ENCODE data around the gene SIRPA.

Gene SIRPA

DNA sequence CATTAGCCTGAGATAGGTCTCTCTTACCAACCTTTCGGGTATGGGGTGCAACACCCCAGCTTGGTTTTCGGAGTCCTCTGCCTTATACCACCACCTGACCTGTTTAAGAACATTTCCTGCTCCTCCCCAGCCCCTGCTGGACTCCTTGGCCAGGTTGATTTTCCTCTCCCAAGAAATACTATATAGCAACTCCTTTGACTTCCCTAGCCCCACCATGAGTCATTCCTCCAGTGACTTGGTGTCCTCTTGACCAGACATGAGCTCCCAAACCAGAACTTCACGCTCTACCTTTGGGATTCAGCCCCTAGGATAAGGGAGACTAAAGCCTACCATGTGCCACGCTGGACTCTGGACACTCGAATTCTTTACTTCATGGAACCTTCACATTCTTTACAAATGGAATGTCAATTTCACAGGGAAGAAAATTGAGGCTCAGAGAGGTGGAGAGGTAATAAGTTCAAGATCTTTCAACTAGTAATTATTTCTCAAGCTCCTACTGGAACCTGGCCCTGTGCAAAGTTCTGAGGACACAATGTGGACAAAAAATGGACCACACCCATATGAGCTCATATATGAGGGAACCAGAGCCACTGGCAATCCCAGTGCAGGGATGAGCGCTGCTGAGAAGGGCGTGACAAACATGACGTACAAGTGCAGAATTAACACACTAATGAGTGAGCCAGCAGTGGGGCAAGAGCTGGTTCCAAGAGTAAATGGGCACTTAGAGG is 48.2 kb downstream of the SIRPA start:
- no peak for TF ChIP-seq ZFX (IDR thresholded peaks at IDR 0.05; ENCODE audit: borderline replicate concordance)
- TF ChIP-seq, protein P1, sequence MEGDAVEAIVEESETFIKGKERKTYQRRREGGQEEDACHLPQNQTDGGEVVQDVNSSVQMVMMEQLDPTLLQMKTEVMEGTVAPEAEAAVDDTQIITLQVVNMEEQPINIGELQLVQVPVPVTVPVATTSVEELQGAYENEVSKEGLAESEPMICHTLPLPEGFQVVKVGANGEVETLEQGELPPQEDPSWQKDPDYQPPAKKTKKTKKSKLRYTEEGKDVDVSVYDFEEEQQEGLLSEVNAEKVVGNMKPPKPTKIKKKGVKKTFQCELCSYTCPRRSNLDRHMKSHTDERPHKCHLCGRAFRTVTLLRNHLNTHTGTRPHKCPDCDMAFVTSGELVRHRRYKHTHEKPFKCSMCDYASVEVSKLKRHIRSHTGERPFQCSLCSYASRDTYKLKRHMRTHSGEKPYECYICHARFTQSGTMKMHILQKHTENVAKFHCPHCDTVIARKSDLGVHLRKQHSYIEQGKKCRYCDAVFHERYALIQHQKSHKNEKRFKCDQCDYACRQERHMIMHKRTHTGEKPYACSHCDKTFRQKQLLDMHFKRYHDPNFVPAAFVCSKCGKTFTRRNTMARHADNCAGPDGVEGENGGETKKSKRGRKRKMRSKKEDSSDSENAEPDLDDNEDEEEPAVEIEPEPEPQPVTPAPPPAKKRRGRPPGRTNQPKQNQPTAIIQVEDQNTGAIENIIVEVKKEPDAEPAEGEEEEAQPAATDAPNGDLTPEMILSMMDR (IDR thresholded peaks at IDR 0.05), result no peak
- H3K27ac ChIP-seq, result no peak overlapping the region

DNA sequence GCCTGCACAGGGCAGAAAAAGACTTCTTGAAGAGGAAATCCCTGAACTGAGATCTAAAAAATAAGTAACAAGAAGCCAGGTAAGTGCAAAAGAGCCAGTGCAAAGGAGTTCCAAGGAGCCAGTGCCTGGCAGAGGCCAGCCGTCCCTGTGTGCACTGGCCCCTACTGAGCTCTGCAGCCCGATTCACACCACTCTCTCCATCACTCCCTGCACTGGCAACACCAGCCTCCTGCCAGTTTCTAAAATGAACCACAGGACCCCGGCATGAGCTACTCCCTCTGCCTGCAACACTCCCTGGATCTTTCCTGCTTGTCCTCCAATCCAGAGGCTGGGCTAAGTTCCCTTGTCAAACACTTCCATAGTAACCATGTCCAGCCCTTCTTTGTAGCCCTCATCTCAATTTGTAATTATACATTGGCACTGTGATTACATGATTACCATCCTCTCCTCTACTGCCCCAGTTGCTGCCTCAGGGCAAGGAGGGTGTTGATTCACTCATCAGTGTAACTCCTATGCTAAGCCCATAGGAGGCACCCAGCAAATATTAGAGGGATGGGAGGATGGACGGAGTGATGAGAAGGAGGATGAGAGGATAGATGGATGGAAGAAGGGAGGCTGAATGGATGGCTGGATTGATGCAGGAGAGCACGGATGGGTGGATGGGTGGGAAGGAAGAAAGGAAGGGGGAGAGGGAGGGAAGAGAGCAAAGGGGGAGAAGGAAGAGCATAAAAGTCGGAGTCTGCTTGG is 49.3 kb downstream of the SIRPA start:
- no peak overlapping the region for H3K27ac ChIP-seq
- TF ChIP-seq ZFX (IDR thresholded peaks at IDR 0.05; ENCODE audit: borderline replicate concordance), result no peak
- TF ChIP-seq, protein P1 (IDR thresholded peaks at IDR 0.05), result no peak

DNA sequence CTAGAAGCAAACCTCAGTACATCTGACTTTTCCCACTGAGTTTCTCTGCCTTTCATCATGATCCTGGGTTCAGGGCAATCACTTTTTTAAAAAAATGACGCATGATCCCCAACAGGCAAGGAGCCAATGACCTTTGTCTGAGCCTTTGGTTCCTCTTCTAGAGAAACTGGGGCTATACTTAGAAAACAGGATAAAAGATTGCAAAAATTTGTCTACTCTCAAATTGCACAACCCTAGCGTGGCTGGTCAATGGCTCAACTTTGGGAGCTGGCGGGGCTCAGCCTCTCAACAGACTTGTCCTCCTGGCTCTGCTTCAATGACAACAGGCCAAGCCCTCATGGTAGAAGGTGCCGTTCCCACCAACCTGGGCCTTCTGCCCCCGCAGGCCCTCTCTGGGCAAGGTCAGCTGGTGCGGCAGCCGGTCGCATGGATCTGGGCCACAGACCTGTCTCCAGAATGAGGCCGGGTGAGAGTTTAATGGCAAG is 50.0 kb downstream of the SIRPA start:
- H3K27ac ChIP-seq, result no peak overlapping the region
- TF ChIP-seq, protein P1 (IDR thresholded peaks at IDR 0.05), result no peak
- no peak for TF ChIP-seq ZFX (IDR thresholded peaks at IDR 0.05; ENCODE audit: borderline replicate concordance)

DNA sequence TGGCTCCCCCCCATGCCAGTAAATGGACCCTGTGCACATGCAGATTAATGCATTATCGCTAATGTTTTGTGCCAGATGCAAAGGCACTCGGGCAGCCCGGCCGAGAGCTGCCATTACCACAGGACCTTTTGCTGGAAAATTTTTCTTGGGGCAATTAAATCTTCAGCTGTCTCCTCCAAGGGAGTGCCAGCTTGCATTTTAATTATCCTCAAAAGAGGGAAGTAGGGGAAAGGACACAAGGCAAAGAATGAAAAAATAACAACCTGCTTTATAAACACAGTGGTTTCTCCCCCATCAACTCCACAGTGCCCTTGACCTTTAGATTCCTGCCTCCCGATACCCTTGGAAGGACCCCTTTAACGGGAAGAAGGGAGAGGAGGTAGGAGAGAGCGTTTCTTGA is 50.5 kb downstream of the SIRPA start:
- no peak overlapping the region for H3K27ac ChIP-seq
- TF ChIP-seq, protein P1 (IDR thresholded peaks at IDR 0.05), result no peak
- no peak for TF ChIP-seq ZFX (IDR thresholded peaks at IDR 0.05; ENCODE audit: borderline replicate concordance)

DNA sequence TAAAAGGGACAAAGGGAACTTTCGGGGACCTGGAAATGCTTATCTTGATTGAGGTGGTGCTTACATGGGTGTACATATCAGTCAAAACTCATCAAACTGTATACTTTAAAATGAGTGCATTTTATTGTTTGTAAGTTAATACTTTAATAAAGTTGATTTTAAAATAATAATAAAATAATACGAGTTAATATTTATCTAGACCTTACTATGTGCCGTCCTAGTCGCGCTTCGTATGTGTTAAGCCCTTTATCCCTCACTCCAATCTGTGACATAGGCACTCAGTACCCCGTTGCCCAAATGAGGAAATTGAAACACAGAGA is 51.2 kb downstream of the SIRPA start:
- TF ChIP-seq ZFX (IDR thresholded peaks at IDR 0.05; ENCODE audit: borderline replicate concordance), result no peak

DNA sequence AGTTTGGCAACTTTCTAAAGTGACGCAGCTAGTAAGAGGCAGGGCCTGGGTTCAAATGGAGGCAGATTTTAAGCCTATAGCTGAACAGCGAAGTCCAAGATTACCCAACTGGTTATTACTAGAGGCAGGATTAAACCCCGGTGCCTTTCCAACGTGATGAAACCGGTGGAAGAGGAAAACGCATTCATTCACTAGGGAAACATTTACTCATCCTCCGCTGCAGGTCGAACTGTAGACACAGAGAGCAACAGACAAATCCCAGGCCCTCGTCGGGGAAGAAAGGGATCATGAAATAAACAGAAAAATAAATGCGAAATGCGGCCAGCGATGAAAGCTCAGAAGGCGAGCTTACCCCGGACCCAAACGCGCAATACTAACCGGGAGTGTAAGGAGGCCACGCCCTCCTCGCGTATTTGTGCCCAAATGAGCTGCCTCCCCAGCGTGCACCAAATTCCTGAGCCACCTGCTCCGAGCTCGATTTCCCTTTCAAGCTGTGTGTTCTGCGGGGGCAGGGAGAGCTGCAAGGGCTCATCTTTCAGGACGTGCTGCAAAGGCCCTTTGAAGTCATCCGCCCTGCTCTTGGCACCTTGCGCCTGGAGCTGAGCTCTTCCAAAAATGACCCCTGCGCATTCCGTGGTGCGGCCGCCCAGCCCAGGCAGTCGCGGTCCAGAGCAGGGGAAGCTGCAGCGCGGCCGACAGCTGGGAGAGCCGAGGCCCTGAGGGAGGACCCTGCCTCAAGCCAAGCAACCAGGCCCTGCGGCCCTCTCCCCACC is 51.7 kb downstream of the SIRPA start:
- TF ChIP-seq, protein P1 (IDR thresholded peaks at IDR 0.05), result no peak
- H3K27ac ChIP-seq, result no peak overlapping the region

More for the DNA sequence above, 51.2 kb downstream of the SIRPA start:
- no peak overlapping the region for H3K27ac ChIP-seq

DNA sequence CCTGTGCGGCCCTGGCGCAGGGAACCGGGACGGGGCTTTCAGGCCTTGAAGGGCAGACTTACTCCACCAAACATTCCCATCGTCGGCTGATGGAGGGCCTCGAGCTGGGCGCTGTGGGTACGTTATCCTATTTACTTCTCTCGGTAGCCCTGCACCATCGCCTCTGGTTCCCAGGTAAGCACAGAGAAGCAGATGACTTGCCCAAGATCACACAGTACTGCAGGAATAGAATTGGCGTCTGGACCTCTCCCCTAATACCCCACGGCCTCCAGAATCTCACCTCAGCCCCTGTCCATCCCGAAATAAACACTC is 52.3 kb downstream of the SIRPA start:
- TF ChIP-seq ZFX (IDR thresholded peaks at IDR 0.05; ENCODE audit: borderline replicate concordance), result no peak
- TF ChIP-seq, protein P1 (IDR thresholded peaks at IDR 0.05), result no peak
- H3K27ac ChIP-seq, result no peak overlapping the region

All from 22Rv1 (cell line).